NCI-H146 treated with DMSO at 0.1 percent for 48 hours (cell line): ENCODE measurements around the gene ACBD6.

ENCODE experiments used
- DNase-seq: peaks from one replicate; lab custom pipeline; 2025; ENCODE audit not compliant: unreplicated experiment; lab: John Stamatoyannopoulos, UW

ACBD6 gene

GRCh38 chr1:180525715-180526039 is 23.3 kb upstream of the ACBD6 start:
- DNase-seq: no peak

DNA sequence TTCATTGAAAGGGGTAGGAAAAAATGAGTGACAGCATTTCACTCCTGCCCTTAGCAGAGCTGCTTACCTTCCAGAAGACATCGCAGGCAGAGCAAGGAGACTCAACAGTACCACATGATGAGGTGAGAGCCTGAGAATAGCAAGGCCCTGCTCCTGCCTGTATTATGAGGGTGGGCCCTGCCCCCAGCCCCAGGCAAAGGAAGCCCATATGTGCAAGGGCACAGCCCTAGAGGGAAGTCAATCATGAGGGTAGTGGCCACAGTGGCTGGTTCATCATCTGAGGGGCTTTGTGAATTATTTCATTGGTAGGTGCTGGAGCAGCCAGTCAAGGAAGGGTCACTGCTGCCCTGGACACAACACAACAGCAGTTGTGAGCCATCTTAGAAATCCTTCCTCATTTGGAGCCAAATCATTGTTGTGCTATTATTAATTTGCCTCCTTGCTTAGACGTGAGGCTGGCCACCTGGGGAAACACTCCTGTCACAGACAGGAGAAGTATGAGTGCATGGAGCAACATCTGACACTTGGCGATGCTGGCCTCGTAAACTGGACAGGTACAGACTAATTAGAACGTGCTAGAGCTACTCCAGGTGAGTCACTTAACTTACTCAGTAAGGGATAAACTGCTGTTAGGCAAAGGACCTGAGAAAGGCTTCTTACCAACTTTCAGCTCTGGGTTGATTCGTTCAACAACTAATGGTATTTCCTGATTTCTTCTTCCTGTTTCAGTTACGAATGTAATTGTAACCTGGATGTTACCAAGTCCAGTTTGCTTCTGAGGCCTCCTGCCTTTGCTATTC is 22.7 kb upstream of the ACBD6 start:
- no peak for DNase-seq

DNA sequence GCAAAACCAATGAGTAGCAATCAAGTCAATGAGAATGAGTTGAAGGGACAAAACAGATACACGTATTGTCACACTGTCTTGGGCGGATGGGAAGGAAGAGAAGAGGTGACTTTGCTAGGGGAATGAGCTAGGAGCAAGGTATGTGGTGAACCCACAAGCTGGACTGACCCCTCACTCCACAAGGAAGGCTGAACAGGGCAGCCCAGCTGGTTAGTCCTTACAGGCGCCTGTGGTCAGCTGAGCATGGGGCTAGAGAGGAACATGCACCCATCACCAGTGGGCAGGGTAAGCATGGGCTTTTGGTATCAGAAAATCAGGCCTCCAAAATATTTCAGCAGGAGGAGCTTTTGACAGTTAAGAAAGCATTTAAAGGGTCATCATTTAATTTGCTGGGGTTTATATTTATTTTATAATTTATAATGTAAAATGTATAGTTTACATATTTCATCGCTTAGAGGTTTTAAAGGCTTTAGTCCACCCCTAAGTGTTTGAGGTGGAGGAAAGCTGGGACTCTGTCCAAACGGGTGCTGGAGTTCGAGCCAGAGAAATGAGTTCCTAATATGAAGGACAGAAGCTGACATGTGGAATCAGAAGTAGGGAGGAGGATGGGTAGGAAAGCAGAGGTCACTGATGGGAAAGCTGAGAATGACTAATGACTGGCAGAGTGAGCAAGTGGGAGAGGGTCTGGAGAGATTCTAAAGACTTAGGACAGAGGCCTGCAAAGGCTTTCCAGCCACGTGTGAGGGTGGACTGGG is 22.0 kb upstream of the ACBD6 start:
- DNase-seq: no peak

DNA sequence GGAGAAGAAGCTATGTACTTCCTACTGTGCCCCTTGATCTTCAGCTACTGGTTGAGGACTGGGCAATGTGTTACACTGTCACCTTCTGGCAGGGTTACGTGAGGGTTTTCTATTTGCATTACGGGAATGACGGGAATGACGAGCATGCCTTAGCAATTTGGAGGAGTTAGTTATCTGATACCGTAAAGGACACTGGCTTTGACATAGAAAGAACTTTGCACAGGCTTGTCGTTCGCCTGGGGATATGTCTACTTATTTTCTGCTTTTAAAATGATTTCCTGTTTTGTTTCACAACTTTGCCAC is 19.8 kb upstream of the ACBD6 start:
- DNase-seq: no peak

DNA sequence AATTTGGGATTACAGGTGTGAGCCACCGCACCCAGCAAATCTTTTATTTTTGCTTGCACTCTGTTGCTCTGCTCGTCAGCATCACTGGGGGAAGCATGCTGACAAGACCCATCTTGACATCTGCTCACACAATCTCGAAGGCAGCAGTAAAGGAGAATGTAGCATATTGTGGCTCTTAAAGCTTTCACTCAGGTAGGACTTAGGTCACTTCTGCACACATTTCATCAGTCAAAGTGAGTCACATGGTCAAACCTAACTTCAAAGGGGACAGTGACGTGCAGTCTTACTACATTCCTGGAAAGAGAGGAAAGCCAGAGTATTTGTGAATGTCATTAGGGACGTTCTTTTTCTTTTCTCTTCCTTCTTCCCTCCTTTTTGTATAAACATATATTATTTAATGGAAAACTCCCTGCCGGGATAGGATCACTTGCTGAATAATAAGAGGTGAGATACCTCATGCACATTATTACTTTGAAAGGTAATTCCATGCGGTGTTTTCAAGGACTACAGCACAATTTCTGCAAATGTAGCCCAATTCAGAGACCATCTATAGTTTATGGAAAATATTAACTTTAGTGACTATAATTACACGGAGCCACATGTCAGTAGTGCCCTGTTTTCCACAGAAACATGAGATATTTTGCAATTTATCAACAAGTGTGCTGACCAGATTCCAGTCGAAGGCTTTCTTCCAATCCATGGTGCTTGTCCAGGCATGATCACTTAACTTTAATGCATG is 19.3 kb upstream of the ACBD6 start:
- no peak for DNase-seq

DNA sequence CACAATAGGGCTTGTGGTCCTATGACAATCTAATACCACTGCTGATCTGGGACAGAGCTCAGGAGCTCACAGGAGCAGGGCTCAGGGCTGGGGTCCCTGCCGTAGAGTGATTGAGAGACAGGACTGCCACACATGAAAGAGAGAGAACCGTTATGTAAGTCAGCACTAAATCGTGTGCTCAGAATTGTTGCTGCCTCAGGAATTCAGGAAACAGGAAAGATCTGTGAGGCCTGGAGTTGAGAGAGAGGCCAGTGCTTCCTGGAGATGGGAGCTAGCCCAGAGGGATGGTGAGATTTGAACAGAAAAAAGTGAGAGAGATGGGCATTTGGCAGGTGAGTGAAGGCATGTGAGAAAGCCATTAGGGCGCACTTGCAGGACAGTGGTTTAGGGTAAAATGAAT is 17.5 kb upstream of the ACBD6 start:
- no peak for DNase-seq

GRCh38 chr1:180515857-180516388 is 13.5 kb upstream of the ACBD6 start:
- peak; percentile 55 for DNase-seq

DNA sequence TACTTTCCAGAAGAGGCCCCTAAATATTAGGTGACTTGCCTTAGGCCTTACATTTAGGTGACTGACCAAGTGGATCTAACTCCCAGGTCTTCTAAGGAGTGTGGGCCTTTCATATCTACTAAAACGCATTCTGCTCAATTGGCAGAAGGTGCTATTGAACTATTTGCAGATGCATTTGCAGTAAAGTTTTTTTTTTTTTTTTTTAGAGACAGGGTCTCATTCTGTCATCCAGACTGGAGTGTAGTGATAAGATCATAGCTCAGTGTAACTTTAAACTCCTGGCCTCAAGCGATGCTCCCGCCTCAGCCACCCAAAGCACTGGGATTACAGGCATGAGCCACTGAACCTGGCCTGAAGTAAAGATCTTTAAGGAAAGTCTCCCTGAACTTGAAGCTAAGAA is 13.0 kb upstream of the ACBD6 start:
- no peak for DNase-seq

GRCh38 chr1:180513531-180513930 is 11.2 kb upstream of the ACBD6 start:
- DNase-seq: no peak

DNA sequence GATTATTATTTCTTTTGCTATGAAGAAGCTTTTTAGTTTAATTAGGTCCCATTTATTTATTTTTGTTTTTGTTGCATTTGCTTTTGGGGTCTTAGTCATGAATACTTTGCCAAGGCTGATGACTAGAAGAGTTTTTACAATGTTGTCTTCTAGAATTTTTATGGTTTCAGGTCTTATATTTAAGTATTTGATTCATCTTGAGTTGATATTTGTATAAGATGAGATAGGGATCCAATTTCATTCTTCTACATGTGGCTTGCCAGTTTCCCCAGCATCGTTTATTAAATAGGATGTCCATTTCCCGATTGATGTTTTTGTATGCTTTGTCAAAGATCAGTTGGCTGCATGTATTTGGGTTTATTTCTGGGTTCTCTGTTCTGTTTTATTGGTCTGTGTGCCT is 8.5 kb upstream of the ACBD6 start:
- no peak for DNase-seq

- no peak for DNase-seq
Observed at GRCh38 chr1:180508725-180509097, 6.3 kb upstream of the ACBD6 start.

DNA sequence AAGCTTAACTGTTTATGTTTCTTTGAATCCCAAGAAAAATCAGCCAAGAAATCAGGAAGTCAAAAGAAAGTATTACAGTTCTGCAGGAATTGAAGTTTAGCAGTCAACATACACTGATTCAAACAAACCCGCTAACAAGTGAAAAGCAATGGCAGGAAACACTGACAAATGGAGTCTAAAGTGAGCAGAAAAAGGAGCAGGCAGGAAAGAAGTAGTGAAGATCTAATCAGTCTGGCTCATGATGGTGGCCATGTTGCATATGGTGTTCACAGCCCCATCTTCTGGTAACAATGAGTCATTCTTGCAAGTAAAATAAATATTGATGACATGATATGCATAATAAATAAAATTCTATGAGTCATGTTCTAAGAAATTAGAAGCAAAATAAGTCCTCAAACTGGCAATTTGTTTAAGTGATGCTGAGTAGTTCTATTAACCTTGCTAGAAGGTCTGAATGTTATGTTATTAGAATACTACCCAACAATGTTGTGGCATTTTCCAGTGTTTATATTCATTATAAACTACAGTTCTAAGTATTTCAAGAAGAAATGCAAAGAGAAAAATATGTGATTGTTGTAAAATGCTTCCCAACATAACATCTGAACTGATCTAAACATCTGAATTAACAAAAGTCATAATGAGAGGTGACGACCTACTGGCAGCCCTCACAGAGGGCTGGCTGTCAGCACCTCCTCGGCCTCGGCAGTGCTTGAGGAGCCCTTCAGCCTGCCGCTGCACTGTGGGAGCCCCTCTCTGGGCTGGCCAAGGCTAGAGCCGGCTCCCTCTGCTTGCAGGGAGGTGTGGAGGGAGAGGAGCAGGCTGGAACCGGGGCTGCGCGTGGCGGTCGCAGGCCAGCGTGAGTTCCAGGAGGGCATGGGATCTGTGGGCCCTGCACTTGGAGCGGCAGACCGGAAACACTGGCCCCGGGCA is 5.7 kb upstream of the ACBD6 start:
- no peak for DNase-seq

DNA sequence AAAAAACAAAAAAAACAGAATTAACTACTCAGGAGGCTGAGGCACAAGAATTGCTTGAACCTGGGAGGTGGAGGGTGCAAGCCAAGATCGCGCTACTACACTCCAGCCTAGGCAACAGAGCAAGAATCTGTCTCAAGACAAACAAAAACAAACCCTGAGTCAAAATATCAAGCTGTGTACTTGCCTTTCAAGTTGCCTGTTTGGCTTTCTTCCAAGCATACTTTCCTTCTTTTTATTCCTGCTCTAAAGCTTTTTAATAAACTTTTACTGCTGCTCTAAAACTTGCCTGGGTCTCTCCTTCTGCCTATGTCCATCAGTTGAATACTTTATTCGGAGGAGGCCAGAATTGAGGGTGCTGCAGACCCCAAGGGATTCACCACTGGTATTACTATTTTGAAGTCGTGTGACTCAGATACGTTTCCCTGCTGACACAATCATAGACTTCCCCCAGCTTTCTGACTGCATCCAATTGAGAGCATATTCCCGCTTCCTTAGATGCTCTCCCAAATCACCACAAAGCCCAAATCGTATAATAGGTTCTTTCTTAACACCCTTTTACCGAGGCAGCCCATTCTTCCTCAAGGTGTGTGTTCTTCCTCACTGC is 3.5 kb upstream of the ACBD6 start:
- DNase-seq: no peak

GRCh38 chr1:180504186-180504585 is 1.8 kb upstream of the ACBD6 start:
- DNase-seq: no peak

DNA sequence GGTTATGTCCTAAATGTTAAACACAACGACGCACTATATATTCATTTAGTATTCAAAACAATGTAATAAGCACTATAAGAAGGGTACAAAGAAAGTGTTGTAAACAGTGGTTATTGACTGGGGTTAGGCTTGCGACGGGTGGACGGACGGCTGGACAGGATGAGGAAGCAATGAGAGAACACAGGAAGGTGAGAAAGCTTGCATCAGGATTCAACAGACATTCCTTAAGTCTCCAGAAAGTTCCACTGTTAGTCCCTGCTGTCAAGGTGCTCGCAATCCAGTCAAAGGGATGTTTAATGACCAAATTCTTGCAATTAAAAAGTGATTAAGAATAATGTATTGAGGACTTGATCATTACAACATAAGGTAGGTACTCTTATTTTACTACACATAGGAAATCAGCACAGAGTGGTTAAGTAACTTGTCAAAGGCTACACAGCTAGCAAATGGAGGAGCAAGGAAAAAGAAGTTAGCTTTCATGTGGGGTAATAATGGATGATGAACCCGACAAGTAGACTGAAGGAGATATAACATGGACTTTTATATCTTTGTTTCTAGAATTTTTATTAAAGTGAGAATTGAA is 994 bp upstream of the ACBD6 start:
- DNase-seq: no peak

- DNase-seq: peak; percentile 82
Observed at GRCh38 chr1:180501865-180502360, 464 bp downstream of the ACBD6 start.

- DNase-seq: no peak
Observed at GRCh38 chr1:180500689-180501088, 1.7 kb downstream of the ACBD6 start.

DNA sequence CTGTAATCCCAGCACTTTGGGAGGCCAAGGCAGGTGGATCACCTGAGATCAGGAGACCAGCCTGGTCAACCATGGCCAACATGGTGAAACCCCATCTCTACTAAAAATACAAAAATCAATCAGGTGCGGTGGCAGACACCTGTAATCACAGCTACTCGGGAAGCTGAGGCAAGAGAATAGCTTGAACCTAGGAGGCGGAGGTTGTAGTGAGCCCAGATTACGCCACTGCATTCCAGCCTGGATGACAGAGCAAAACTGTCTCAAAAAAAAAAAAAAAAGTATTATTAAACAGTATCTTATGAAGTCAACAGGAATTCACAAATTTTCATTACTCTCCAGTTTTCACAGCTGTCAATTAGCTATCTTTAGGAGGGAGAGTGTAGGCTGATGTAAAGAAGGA is 3.8 kb downstream of the ACBD6 start:
- no peak for DNase-seq

DNA sequence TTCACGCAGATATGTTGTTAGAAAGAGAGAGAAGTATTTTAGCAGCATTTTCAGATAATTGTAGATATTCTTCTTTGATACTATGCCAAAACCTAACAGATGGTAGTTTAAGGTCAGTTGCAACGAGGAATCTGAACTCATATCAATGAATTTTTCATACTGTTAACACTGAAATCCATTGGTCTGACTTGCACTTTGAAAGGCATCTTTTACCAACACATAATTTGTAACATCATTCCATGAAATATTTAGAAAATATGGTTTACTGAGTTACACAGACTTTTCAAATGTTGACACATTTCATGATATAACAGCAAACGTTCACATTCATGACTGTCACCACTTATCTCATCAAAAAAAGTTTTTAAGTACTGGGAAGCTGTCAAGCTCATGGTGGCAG is 4.6 kb downstream of the ACBD6 start:
- no peak for DNase-seq

GRCh38 chr1:180494370-180494769 is 8.0 kb downstream of the ACBD6 start:
- no peak for DNase-seq
